ENCODE measurements around the gene ITPKC.
A peak's percentile ranks its signal among the peaks of the same experiment; 100 is the strongest.

Gene ITPKC

DNA sequence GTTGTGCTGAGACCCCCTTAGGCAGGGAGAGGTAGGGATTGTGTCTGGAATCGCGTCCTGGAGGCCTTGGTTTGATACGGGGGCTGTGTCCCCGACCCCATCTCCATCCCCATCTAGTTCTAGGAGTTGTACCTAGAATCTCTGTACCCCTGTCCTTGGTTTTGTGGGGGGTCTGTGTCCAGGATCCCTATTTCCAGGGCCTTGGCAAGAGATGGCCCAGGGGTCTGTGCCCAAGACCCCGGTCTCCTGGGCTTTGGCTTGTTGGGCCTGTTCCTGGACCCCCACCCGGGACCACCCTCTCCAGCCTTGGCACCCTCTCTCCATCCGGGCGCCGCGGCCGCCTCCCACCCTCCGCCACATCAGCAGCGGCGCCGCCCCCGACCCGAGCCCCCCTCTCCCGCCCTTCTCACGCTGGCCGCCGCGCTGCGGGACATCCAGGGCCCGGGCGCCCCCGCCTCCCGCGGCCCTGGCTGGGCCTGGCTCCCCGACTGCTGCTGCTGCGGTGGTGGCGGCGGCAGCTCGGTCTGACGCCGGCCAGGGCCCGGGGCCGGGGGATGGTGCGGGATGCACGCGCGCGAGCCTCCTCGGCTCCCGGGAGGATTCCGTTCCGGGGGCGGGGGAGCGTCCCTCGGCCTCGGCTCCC lies 26.7 kb upstream of the ITPKC start, which contains the start of gene NUMBL:
TSS of gene NUMBL (minus strand) at position 602 of the 643 bp plus-strand sequence. CDS start at position 434, 168 bp downstream.
- no peak for DNase-seq (ENCODE audit: low read depth in 3 of 3)

DNA sequence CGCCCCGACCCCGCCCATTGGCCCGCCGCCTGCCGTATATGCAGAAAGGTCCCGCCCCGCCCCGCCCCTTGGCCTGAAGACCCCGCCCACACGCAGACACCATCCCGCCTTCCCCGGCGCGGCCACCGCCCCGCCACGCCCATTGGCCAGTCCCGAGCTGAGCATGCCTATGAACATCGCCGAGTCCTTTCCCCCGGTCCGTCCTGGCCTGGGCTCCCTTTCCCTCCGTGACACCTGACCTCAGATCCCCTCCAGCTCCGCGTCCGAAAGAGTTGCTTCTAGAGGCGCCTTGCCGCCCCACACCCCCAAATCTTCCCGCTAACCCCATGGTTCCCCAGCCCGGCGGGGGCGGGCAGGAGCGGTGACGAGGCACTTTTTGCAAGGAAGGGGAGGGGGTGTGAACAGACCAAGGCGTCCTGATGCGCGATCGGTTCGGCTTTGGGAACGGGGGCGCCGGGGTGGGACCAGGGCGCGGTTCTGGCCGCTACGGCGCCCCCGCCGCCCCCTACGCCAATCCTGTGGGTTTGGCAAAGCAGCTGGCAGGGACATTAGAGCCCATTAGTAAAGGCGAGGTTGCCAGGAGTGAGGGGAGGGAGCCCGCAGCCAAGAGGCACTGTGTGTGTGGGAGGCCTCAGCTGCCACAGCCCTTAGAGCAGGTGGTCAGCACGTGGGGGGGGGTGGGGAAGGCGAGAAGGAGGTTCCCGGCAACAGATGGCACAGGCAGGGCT lies 26.1 kb upstream of the ITPKC start:
- peak; percentile 81 to 96 (median 86) for DNase-seq (ENCODE audit: low read depth in 3 of 3)

DNA sequence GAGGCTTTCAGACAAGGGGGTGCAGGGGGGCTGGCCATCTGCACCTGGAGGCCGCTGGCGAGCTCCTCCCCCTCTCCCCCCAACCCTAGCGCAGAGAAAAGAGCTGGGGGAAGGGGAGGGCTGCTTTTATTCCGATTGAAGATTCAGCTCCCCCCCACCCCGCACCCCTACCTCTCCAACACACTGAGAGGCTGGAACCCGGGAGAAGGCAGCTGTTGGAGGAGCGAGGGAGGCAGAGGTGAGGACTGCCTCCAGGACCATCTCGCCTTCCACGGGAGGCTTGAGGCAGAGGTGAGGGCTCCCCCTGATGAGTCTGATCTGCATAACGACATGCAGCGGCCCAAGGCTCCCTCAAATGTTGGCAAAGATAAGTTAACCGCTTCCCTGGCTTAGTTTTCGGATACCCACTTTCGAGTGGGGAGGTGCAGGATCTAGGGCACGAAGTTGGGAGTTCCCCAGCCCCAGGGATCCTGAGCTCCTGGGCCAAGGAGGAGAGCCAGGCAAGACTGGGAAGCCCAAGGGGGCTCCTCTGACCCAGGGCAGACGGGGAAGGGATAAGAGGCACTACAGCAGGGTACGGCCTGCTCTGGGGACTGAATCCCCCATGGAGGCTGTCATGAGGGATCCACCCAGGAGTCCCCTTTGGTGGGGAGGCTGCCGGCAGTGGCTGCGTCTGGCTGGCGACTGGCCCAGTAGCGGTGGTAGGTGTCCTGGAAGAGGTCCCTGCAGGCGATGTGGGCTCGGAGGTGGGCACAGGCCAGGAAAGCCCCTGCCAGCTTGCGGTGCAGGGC lies 25.3 kb upstream of the ITPKC start:
- no peak for DNase-seq (ENCODE audit: low read depth in 3 of 3)

DNA sequence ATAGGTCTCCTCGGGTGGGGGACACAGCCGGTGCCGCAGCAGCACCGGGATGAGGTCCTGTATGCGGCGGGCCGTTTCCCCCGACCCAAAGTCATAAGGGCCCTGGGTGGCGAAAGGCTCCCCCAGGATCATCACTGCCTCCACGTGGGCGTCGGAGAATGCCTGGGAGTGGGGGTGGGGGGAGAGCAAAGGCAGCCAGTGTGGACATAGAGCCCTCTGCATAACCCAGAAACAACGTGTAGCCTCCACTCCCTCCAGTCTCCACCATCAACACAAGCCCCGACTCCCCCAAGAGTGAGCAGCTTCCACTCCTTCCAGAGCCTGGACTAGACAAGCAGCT lies 24.7 kb upstream of the ITPKC start:
- DNase-seq (ENCODE audit: low read depth in 3 of 3) = no peak

DNA sequence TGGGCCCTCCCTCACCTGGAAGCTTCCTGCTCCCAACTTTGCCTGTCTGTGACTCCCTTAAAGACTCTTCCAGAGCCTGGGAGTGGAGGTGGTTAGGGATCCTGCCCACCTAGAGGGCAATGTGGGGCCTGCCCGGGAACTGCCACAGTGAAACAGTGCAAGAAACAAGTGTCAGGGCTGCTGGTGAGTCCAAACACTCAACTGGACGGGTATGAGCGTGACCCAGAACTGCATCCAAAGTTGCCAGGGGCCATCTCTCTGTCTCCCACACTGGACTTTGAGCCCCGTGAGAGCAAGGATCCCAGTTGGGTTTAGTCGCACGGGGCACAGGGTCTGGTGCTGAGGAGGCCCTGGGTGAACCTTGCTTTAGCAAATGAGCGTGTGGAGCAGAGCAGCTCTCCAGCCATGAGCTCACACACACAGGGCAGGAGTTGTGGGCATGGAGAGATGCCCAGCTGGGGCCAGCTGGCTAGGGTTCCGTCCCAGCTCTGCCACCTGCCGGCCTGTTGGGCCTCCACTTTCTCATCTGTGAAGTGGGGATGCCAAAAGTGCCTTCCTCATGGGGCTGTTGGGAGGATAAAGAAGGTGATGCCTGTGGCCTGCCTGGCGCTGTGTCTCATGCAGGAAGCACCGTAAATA lies 23.6 kb upstream of the ITPKC start:
- DNase-seq (ENCODE audit: low read depth in 3 of 3) = no peak

DNA sequence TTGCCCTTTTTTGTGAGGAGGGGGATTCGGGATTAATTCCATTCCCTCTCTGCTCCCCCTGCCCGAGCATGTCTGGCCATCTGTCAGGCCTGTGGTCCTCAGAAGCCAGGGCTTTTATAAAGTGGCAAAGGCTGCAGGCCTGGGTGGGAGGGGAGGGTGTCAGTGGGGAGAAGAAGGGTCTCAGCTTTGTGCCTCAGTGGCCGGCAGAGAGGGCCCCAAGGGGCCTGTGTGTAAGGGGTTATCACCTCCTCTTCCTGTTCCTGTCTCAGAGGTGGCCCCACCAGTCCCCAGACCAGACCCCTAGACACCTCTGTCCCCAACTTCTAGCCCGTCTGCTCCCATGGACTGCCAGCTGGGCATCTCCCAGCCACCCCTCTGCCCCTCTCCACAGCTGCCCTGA lies 23.0 kb upstream of the ITPKC start:
- no peak for DNase-seq (ENCODE audit: low read depth in 3 of 3)

DNA sequence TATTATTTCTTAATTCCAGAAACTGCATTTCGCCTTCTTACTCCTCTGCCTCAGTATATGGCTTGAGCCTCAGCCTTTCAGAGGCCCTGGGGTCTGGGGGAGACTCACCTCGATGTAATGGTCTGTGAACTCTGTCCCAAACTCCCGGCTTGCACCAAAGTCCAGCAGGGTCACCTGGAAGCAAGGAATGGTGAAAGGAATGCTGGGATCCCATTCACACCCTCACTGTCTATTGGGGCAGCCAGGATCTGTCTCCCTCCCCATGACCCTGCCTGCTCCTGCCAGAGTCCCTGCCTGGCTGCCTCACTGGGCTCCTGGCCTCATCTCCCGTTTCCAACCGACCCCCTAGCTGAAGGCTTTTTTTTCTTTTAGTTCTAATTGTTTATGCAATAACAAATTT lies 21.0 kb upstream of the ITPKC start:
- DNase-seq (ENCODE audit: low read depth in 3 of 3) = no peak

DNA sequence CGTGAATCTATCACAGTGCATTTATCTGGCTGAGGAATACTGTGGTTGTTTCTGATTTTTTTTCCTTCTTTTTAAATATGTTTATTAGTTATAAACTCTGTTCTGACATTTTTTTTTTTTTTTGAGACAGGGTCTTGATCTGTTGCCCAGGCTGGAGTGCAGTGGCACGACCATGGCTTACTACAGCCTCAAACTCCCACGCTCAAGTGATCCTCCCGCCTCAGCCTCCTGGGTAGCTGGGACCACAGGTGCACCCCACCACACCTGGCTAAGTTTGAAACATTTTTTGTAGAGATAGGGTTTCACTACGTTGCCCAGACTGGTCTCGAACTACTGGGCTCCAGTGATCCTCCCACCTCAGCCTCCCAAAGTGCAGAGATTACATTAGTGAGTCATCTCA lies 19.9 kb upstream of the ITPKC start:
- no peak for DNase-seq (ENCODE audit: low read depth in 3 of 3)

DNA sequence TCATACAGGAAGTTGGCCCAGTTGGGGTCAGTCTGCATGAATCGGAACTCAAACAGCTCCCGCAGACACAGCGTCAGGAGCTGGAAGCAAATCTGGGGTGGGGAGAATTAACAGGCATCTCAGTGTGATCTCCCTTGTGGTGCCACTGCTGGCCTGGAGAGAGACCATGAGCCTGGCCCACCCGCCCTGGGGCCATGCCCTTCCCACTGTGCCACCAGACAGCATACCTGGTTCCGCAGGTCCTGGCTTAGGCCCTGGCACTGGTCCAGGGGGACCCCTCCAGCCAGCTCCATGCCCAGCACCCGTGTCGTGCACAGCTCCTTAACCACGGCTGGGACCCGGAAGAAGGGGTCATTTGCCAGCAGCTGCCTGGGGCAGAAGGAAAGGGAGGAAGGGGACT lies 16.8 kb upstream of the ITPKC start:
- DNase-seq (ENCODE audit: low read depth in 3 of 3) = no peak

DNA sequence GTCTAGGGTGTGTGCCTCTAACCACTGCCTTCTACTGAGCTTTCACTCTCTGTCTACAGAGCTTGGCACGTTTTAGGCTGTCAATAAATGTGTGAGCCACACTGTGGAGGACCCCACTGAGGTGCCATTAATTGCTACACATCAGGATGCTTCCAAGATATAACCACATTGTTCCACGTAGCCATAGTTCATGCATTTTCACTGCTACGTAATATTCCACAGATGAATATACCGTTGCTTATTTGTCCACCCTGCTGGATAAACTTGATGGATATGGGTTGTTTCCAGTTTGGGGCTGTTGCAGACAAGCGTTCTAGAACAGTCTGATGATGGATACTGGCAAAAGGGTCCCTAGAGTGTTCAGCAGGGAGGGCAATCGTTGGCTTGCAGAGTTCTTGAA lies 15.2 kb upstream of the ITPKC start:
- no peak for DNase-seq (ENCODE audit: low read depth in 3 of 3)

DNA sequence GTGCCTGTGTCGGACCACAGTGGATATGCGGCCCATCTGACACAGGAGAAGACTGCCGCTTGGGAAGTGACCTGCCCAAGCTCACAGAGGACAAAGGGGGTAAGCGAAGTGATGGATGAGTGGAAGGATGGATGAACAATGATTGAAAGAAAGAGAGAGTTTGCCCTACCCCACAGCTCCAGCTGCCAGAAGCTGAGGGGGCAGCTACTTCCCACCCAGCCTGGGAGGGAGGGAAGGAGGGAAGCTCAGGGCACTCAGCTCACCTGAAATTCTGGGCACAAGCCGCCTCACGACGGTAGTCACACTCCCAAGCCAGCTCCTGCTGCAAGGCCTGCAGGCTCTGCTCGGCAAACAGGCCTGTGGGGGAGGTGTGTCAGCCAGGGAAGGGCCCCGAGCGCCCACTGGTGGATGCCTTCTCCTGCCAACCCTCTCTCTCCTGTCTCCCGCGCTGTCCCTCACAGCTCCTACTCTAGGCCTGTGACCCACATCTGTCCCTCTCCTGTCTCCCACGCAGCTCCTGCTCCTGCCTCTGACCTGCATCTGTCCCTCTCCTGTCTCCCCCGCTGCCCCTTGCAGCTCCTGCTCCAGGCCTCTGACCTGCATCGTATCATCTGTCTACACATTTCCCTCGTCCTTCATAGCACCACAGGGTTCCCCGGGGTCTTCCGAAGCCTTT lies 14.4 kb upstream of the ITPKC start:
- DNase-seq (ENCODE audit: low read depth in 3 of 3) = no peak

DNA sequence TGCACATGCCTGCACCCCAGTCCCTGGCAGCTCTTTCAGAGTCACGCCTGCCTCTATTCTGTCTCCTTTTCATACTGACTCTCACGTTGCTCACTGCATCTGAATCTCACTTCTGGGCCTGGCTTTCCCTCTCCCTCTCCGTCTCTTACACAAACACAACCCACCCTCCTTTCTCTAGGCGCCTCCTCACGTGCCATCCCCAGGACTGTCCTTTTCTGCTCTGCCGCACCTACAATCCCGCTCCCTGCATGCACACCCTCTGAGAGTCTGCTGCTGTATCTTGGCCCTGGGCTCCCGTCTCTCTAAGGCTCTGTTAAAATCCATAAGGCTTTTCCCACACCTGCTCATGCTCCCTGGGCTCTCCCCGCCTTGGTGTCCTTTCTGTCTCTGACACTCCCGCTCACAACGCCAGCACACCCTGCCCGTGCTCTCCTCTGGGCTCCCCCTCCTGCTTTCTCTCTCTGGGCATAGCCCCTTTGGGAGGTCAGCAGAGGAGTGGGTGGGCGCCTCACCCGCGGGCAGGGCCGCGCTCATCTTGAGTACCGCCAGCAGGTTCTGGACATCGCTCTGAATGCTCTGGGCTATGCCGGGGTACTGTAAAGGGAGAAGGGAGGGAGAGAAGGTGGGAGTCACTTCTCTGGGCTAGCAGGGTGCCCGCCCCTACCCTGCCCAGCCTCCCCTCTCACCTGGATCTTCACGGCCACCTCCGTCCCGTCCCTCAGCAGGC lies 13.7 kb upstream of the ITPKC start:
- no peak for DNase-seq (ENCODE audit: low read depth in 3 of 3)

DNA sequence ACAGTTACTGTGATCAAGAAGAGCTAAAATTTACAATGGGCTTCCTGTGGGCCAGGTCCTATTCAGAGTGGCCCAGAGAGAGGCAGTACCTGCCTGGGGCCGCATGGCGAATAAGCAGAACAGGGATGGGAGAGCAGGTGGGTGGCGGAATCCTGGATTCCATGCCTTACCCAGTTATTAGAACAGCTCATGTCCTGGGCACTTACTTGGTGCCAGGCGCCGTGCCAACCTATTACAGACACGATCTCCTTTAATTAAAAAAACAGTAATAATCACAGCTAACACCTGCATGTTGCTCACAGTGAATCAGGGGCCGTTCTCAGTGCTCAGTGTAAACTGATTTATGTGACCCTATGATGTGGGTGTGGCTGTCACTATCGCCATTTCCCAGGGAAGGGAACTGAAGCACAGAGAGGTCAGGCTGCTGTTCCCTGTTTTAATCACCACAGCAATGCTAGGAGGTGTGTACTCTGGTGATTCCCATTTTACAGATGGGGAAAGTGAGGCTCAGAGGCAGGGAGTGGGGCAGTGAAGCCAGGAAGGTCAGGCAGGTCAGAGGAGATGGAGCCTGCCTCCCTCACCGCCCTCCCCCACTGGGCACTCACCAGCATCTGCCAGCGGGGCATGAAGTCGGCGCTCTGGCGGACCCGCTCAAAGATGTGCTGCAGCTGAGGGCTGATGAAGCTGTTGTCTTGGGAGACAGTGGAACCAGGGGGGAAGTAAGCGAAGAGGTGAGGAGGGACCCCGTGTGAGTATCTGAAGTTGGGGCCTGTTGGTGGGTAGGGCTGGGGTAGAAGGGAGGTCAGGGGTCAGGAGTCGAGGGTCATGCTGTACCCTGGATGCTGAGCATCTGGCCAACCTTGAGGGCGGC lies 12.2 kb upstream of the ITPKC start:
- DNase-seq (ENCODE audit: low read depth in 3 of 3) = no peak

DNA sequence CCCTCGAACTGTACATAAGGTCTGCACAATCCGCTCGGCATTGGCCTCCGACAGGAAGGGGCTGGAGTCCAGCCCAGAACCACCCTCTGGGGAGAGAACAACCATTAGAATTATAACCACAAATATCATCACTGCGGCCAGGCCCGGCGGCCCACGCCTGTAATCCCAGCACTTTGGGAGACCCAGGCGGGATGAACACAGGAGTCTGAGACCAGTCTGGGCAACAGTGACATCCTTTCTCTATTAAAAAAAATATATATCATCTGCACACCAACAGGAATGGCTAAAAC lies 11.6 kb upstream of the ITPKC start:
- DNase-seq (ENCODE audit: low read depth in 3 of 3) = no peak

DNA sequence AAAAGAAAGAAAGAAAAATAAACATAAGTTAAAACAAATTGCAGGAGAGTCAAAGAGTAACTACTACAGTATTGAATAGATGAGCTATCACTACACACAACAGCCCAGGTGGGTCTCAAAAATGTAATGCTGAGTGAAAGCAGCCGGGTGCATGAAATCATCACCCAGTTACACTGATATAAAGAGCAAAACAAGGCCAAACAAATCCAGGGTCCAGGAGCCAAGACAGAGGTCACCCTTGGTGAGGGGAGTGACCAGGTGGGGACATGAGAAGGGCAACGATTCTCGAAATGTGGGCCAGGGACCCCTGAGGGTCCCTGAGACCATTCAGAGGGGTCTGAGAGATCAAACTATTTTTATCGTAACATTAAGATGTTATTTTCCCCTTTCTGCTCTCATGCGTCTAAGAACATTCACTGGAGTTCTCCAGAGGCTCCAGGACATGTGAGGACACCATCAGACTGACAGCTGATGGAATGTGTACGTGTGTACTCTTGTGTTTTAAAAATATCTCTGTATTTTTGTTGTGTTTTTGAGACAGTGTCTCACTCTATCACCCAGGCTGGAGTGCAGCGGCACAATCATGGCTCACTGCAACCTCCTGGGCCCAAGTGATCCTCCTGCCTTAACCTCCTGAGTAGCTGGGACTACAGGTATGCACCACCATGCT lies 10.8 kb upstream of the ITPKC start:
- DNase-seq (ENCODE audit: low read depth in 3 of 3) = no peak

DNA sequence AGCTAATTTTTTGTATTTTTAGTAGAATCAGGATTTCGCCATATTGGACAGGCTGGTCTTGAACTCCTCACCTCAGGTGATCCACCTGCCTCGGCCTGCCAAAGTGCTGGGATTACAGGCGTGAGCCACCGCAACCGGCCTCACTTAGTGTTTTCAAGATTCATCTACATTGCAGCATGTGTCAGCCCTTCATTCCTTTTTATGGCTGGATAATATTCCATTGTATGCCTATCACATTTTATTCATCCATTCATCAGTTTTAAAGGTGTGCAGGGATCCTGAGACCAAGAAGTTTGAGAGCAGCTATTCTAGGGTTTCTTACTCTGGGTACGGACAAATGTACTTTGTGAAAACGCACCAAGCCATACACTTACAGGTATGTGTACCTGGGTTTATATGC lies 9.3 kb upstream of the ITPKC start:
- no peak for DNase-seq (ENCODE audit: low read depth in 3 of 3)

DNA sequence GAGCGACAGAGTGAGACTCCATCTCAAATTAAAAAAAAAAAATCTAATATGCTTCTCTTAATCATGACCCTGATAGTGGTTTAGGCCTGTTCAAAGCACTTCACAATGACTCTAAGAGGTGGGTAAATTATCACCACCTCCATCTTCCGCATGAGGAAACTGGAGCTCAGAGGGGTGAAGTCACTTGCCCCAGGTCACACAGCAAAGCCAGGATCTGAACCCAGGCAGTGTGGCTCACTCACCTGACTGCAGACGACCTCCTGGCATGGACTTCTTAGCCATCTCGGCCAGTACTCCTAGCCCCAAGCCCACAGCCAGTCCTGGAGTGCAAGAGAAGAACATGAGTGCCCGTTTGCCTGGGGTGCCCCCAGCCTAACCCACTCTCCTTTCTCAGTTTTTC lies 7.1 kb upstream of the ITPKC start:
- no peak for DNase-seq (ENCODE audit: low read depth in 3 of 3)

DNA sequence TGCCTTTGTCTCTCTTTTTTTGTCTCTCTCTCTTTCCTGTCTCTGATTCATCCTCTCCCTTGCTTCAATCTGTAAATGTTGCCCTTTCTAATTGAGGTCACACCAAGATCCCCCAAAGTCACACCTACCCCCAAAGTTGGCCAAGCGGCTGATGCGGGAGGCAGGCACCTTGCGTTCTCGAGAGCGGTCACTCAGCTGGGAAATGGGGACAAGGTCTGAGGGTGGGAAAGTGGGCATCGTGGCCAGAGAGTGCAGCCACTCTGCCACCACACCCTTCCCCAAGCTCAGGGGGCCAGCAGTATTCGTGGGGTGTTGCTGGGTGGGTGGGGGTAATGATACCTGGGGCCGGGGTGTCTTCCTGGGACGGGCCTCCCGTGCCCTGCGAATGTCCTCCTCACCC lies 3.0 kb upstream of the ITPKC start:
- no peak for DNase-seq (ENCODE audit: low read depth in 3 of 3)

DNA sequence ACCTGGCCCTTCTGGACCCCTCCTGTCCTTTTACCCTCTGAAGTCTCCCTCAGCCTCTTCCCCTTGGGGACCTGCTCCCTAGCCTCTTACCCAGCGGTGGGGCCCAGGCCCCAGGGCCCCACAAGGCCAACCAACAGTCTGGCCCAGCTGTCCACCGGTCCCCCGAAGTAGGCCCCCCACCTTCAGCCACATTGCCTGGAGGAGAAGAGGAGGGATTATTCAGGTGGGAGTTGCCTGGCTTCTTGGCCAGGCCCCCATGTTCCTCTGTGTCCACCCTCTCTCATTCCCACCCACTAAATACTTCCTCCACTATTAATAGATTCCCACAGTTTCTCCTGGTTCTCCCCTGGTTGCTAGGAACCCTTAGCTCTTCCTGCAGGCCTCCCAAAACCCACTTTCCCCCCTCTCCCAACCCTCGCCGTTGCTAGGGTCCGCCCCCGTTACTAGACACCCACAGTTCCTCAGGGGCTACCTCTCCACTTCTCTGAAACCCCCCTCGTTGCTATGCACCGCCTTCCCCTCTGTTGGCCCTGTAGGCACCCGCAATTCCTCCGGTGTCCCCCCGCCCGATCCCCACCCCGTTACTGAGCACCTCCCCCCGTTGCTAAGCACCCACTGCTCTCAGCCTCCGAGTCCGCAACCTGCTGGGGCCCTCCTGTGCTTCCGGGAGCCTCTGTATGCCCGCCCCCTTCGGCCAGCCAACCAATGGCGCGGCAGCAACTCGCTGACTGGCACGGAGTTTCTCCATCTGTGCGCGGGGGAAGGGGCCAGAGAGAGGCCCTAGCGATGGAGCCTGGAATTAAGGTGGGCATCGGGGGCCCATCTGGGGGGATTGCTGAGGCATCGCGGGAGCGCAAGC lies 2.2 kb upstream of the ITPKC start:
- DNase-seq (ENCODE audit: low read depth in 3 of 3) = peak; percentile 85 to 89 (median 85)

All from stimulated activated CD4-positive, alpha-beta T cell treated with anti-CD3 and anti-CD28 coated beads, TNF-alpha, amount 100 ng/mL, for 48 hours (primary cell).